ENCODE measurements around the gene ADCY5.

- TF ChIP-seq PBX3 (IDR thresholded peaks at IDR 0.05) (no peak), HMGXB4 (CRISPR knock-in tag; IDR thresholded peaks at IDR 0.05; ENCODE audit: borderline replicate concordance) (no peak), CTCF (IDR thresholded peaks at IDR 0.05) (no peak), USF2 (IDR thresholded peaks at IDR 0.05) (no peak), JUNB (IDR thresholded peaks at IDR 0.05) (no peak)
Observed at GRCh38 chr3:123475786-123476185, 26.9 kb upstream of the ADCY5 start.

All from A549 (cell line).